ENCODE data around the gene IMMP2L. TPM values are rescaled to one million over a fixed set of nuclear protein-coding genes. Genes with fewer than 3 reads are reported as not detected.

The IMMP2L gene
- total and polyA plus RNA-seq, 2 of the 8 experiments (the other 6 are each of a cell fraction or from before 2014, with no cell fraction given), result 2.3 to 10.1 TPM

DNA sequence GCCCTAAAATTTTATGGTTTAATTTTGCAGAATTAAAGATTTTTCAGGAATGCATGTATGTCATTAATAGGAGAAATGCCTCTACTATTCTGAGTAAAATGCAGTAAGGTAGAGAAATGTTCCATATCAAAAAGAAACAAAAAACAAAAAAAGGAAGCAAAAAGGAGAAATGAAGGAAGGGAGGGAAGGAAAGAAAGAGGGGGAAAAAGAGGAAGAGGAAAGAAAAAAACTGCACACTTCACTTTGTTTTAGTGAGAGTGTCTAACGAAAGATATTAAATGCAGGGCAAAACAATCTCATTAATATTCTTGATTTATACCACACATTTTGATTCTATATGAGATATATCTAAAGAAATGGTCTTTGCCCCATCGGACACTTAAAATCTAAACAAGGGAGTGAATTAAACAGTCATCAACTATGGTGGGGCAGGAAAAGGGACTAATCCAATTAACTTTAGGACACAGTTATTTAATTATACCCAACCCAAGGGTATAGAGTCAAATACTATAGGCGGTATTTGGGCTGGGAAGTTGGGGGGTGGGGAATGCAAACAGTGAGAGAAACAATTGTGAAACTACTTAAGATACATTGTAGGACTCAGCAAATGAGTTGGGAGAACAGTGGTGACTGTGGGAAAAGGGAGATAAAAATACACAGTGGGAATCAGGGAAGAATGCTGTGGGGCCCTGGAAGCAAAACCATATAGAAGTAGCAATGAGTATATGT, 27.0 kb downstream of the IMMP2L start:
- no peak overlapping the region for H3K9ac ChIP-seq (replicated peaks in 1 of 4; ENCODE audit: extremely low read depth in 1 of 4, low read depth in 3 of 4, low read length in 3 of 4)
- DNase-seq (ENCODE audit: low read depth in 1 of 2, low spot score in 2 of 2) (no peak), FAIRE-seq (no peak)
- H3K4me2 ChIP-seq (ENCODE audit: insufficient read depth in 1 of 2, low read depth in 2 of 2, low read length in 2 of 2), result no peak overlapping the region
- H3K56ac ChIP-seq (replicated peaks; ENCODE audit: insufficient read length, low read depth, low read length), result no peak overlapping the region
- H3K27ac ChIP-seq (ENCODE audit: low read depth, low read length), result no peak overlapping the region
- no peaks in the 10 kb centered on the region for H3K36me3 ChIP-seq (ENCODE audit: control insufficient read depth in 2 of 4, insufficient read depth in 4 of 4, low read length in 3 of 4)
- no peak overlapping the region for H3K14ac ChIP-seq (ENCODE audit: insufficient read length)
- H4K5ac ChIP-seq (ENCODE audit: insufficient read length, low read depth, low read length), result no peak overlapping the region
- no peak overlapping the region for H3K23ac ChIP-seq (ENCODE audit: insufficient read length)
- no peaks in the 10 kb centered on the region for H3K79me1 ChIP-seq (ENCODE audit: low read depth, low read length)
- H3K23me2 ChIP-seq (ENCODE audit: low read depth, low read length), result no peaks in the 10 kb centered on the region
- ChIA-PET CTCF (ENCODE audit: partially characterized antibody) (no interaction called here), POLR2A (ENCODE audit: partially characterized antibody) (no interaction called here)
- no peaks in the 10 kb centered on the region for H3K9me3 ChIP-seq (ENCODE audit: insufficient read depth in 2 of 2, low read depth in 1 of 2, low read length in 1 of 2)
- TF ChIP-seq EZH2 (IDR thresholded peaks at IDR 0.05; ENCODE audit: low read depth, low read length, severe bottlenecking) (no peak), EGR1 (IDR thresholded peaks at IDR 0.05; ENCODE audit: borderline replicate concordance, low read depth, low read length) (no peak), KDM1A (IDR thresholded peaks at IDR 0.05; ENCODE audit: borderline replicate concordance, low read length) (no peak), SAP30 (IDR thresholded peaks at IDR 0.05; ENCODE audit: insufficient read depth, insufficient replicate concordance, low read length) (no peak), CTBP2 (IDR thresholded peaks at IDR 0.05; ENCODE audit: borderline replicate concordance, insufficient read depth, insufficient read length, low read length) (no peak), MAFK (IDR thresholded peaks at IDR 0.05; ENCODE audit: low read depth, low read length) (no peak), HDAC6 (IDR thresholded peaks at IDR 0.05; ENCODE audit: low read depth, low read length) (no peak), TBP (IDR thresholded peaks at IDR 0.05; ENCODE audit: low read depth, low read length) (no peak), GTF2F1 (IDR thresholded peaks at IDR 0.05; ENCODE audit: borderline replicate concordance, low read depth, low read length) (no peak), CTCF (IDR thresholded peaks at IDR 0.05; ENCODE audit: control extremely low read depth in 1 of 3, insufficient read depth in 1 of 3, low read depth in 1 of 3, low read length in 3 of 3) (no peak)
- no peak overlapping the region for H2AK5ac ChIP-seq (ENCODE audit: low read depth, low read length)
- peaks cover 0 to 3% (median 0%) of the 10 kb centered on the region in 4 experiments; a peak in 1 of 7 replicates for H3K4me1 ChIP-seq (replicated peaks in 1 of 4; ENCODE audit: control insufficient read depth in 3 of 4, insufficient read depth in 4 of 4, low read length in 3 of 4)
- no peak overlapping the region for H2BK20ac ChIP-seq (ENCODE audit: low read length)
- H2AFZ ChIP-seq (ENCODE audit: low read length), result no peak overlapping the region
- no peak overlapping the region for H4K91ac ChIP-seq (replicated peaks; ENCODE audit: insufficient read length, low read length)
- no peak overlapping the region for H3K4ac ChIP-seq (replicated peaks; ENCODE audit: insufficient read length, low read depth, low read length)
- H2BK120ac ChIP-seq (replicated peaks; ENCODE audit: low read depth, low read length), result no peak overlapping the region
- H3K79me2 ChIP-seq (ENCODE audit: control insufficient read depth in 1 of 2, insufficient read depth in 2 of 2, low read length in 2 of 2), result no peaks in the 10 kb centered on the region
- H2BK5ac ChIP-seq (ENCODE audit: low read depth, low read length), result no peak overlapping the region
- 85% methylated on average over 3 of the region's 3 CpGs; no CpG with 5 or more reads in 1 of the 2 experiments for WGBS, 2 experiments (ENCODE audit: extremely low coverage in 1 of 2, insufficient coverage in 1 of 2, insufficient read length in 1 of 2, insufficient replicate concordance in 2 of 2, low coverage in 1 of 2, low lambda C conversion rate in 2 of 2, missing lambda C conversion rate in 1 of 2)
- no peak overlapping the region for H2BK12ac ChIP-seq (ENCODE audit: low read depth, low read length)
- no peaks in the 10 kb centered on the region for H3K27me3 ChIP-seq (replicated peaks in 1 of 4; ENCODE audit: control insufficient read depth in 3 of 4, extremely low read depth in 1 of 4, insufficient read depth in 3 of 4, low read length in 3 of 4)
- H3K4me3 ChIP-seq (ENCODE audit: extremely low read depth in 1 of 4, insufficient read depth in 2 of 4, low read depth in 3 of 4, low read length in 4 of 4), result no peak overlapping the region
- no peak overlapping the region for H3K18ac ChIP-seq (ENCODE audit: extremely low read depth, low read length)
- no peak overlapping the region for H4K8ac ChIP-seq (ENCODE audit: extremely low read depth, insufficient read depth, low read length)
- H4K20me1 ChIP-seq (replicated peaks in 1 of 2; ENCODE audit: control insufficient read depth in 1 of 2, insufficient read depth in 2 of 2, low read length in 2 of 2), result no peaks in the 10 kb centered on the region
- H2BK15ac ChIP-seq (ENCODE audit: low read length), result no peak overlapping the region

Data from H1 (cell line).